ENCODE measurements around the gene HIVEP3.

The HIVEP3 gene

DNA sequence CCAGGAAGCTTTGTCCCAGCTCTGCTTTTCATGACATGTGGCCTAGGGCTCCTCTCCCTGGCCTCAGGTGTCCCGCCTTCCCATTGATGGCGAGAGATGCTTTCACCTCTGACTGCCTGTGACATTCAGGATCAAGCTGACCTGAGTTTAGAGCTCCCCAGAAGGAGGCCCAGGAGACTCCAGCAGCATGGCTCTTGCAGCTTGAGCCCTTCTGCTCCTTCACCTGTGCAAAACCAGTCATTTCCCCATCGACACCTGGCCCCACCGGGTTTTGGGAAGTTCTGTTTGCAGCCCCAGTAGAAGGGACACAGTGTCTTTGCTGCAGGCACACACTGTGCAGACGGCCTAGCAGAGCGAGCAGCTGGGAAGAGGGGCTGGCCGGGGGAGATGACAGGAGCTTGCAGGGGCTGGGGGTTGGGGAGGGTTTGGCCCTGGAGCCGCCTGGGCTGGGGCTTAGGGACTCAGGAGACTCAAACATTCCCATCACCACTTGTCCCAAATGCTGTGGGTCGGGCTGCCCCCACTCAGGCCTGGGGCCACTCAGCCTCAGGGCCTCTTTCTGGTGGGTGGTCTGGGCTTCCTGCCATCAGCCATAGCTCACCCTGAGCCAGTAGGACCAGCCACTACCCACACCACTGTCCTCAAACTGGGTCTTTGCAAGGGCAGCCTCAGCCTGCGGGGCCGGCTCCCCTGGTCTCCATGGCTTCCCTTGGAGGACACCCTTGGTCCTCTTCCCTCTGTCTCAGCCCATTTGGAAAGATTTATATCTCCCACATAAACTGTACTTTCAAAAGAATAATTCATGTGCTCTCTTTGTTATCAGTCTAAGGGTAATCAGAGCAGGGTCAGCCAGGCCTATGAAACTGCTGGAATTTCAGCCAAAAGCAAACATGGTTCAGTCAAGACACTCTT lies 430.4 kb downstream of the HIVEP3 start:
- DNase-seq: no peak

DNA sequence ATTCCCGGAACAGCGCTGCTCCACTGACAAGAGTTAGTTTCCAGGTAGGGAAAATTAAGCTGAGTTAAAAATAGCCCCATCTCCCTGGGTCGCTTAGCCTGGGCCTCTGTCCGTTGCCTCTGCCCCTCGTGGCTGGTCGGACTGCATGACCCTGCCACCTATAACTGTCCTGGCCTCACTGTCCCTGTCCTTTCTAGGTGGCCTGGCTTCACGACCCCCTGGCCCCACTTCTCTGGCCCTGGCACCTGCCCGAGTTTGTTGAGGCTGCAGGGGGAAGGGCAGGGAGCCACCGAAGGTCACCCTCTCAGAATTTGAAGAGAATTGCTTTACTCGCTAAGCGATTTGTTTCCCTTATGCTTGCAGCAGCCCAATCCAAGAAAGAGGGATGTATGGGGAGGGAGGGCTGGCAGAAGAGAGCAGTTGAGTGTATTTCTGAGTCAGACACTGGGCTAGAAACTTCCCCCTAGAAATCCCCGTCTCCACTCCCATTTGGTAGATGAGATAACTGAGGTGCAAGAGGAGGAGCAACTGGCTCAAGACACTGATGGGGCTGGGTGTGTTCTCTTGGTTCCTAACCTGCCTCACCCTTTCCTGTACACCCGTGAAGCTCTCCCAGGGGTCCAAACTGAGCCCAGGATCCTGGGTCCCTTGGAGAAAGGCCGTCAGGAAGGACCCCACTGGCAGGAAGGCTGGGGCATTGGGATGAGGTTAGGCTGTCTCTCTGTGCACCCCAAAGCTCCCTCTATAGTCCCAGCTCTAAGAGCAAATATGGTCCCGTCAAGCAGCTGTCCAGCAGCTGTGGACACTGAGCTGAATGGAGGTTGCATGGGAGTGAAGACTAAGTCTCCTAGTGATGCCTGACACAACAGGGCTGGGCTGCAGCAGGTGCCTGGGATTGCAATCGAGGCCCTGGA lies 431.3 kb downstream of the HIVEP3 start:
- DNase-seq: no peak

DNA sequence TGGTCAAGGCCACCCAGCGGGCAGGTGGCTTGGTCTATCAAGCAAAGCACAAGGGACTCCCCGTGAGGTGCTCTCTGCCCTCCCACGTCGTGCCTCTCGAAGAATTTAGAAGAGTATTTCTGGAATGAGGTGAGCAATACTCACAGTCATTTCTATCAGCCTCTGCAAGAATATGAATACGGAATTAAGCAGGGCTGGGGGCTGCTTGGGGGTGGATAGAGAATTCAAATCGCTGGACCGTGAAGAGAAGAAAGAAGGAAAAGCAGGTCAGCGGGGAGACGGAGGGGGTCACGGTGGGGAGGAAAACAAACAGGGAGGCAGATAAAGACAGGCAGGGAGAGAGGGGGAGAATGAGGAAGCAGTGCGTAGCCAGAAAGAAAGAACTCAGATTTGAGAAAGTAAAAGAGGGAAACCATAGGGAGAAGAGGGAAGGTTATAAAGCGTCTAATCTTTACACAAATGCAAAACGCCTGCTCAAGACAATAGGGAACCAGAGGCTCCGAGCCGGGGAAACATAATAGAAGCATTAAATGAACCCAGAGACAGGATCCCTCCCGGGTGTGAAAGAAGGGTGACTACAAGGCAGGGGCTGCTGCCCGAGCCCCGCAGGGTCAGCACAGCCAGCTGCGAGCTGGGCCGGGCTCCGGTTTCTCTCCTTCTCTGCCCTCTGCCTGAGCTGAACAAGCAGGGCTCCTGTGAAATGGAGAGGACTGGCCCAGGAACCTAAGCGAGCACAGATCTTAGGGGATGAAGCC lies 432.2 kb downstream of the HIVEP3 start:
- no peak for DNase-seq

DNA sequence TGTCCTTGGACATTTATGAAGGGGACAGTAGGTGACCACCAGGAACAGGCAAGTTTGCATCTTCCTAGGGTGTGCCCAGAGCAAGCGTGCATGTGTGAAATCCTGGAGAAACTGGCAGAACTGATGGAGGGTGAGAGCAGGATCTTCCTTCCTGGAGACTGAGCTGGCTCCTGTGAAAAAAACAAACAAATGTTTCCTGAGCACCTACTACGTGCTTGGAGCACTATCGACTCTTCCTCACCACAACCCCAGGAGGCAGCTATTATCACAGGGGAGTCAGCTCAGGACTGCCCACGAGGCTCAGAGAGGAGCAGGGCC lies 432.7 kb downstream of the HIVEP3 start:
- DNase-seq: no peak

DNA sequence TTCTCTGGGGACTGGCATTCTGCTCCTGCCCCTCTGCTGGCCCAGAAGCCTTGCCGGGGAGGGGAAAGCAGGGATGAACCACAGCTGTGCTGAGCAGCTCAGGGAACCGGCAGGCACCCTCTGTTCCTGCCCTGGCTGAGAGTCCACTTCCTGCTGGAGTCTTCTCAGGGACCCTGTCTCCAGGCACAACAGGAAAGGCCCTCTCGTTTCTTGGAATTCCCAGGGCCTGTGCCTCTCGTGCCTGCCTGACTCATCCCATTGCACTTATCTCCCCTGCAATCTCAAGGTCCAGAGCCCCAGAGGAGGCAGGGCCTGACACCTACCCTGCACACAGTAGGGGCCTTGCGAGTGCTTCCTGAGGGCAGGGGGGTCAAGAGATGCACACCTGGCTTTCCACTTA lies 433.1 kb downstream of the HIVEP3 start:
- DNase-seq: no peak

DNA sequence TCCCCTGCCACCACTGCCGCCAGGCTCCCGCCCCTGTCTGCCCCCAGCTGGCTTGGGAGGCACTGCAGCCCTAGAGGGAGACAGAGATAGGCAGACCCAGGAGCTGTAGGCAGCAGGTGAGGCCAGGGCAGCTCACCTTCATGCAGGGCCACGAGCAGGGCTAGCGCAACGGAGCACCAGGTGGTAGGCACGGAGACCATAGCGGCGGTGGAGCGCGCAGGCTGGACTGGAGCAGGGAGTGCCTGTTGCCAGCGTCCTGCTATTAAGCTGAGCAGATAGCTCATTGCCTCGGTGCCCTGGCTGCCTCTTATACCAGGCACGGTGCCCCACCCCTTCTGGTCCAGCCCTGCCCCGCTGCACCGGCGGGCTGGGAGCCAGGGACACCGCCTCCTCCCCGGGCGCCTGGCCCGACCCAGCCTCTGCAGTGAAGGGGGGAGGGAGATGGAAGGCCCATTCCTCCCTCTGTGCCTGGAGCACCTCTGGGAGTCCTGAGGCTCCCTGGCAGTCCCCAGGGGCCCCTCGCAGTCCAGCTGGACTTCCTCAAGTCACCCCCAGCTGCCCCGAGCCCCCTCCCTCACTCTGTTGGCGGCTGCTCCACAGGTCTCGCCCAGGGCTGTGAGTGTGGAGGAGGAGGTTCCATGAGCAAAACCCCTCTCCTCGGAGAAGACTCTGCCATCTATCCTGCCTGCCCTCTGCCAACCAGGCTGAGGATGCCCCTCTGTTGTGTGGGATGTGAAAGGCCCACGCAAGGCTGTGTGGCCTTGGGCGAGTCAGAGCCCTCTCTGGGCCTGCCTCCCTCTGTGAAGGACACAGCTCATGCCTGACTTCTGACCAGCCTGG lies 434.1 kb downstream of the HIVEP3 start, which contains the start of gene EDN2:
Gene EDN2 (minus strand): TSS at position 282 of the 840 bp plus-strand sequence. CDS start 82 bp downstream, at position 200.
- DNase-seq: no peak

DNA sequence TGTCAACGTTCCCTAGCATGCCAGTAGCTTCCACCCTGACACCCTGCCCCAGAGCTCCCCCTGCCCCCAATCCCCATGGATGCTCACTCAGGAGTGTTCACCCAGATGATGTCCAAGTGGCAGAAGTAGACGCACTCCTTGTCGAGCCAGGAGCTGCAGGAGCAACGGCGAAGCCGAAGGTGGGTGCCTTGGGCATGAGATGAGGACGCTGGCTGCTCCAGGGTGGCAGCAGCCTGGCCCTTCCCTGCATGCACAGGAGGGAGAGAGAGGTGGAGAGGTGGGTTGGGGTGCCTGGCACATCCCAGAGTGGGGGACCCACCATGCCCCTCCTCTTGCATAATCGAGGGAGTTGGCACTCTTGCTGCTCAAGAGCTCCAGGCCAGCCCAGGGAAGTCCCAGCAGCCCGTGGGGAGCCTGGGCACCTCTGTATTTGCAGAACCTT lies 434.7 kb downstream of the HIVEP3 start:
- DNase-seq: no peak

DNA sequence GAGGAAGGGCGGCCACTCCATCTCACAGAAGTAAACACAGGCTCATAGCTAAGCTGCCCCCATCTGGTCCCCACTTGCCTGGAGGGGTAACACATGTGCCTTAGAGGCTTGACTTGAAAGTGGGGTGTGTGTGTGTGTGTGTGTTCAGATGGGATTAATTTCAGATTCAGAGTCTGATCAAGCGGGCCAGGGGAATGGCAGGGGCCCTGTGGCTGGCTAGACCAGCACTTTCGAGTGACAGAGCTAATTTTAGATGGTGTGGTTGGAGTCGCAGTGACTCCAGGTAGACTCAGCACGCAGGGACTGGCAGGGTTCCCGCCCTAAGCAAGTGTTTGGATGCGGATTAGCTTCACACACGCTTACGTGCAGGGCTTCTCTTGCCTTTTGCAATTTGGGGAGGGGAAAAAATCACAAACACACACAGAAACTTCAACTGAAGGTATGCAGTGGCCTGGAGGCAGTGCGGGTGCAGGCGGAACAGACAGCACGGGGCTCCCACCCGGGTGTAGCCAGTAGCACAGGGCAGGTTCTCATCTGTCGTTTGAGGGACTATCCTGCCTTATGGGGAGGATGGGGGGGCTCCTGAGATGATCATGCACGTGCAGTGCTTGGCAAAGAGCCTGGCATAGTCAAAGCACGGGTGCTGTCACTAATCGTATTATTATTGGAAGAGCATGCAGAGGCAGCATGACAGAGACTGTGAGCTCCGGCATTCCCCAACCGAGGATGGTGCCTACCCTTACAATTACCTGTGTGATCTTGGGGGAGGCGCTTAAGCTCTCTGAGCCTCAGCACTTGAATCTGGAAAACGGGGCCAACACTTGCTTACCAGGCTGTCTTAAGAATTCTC lies 435.5 kb downstream of the HIVEP3 start:
- DNase-seq: no peak

DNA sequence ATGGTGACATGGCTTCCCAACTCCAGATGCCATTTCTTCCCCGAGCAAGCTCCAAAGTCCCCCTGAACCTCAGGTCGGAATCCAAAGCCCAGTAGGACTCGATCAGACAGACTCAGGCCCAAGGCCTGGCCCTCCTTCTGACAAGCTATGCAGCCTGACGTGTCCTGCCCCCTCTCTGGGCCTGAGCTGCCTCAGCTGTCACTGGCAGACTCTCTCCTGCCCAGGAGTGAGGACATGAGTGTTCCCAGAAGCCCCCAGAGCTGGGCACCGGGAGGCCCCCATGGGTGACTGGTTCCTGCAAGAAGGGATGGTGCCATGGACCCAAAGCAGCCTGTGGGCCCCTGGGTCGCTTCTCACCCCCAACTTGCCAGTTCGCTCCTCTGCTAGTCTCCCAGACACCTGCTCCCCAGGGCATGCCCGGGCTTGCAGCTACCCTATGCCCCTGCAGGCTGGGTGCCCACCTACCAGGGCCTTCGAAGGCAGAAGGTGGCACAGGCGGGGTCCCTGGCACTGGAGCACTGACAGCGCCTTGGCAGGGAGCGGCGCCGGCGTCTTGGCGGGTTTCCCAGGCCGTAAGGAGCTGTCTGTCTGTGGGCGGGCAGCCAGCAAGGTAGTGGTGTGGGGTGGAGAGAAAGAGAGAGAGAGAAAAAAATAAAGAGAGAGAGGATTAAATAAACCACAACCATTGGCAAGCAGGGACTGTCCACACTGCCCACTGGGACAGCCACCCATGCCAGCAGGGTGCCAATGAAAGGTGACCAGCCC lies 436.5 kb downstream of the HIVEP3 start:
- no peak for DNase-seq

DNA sequence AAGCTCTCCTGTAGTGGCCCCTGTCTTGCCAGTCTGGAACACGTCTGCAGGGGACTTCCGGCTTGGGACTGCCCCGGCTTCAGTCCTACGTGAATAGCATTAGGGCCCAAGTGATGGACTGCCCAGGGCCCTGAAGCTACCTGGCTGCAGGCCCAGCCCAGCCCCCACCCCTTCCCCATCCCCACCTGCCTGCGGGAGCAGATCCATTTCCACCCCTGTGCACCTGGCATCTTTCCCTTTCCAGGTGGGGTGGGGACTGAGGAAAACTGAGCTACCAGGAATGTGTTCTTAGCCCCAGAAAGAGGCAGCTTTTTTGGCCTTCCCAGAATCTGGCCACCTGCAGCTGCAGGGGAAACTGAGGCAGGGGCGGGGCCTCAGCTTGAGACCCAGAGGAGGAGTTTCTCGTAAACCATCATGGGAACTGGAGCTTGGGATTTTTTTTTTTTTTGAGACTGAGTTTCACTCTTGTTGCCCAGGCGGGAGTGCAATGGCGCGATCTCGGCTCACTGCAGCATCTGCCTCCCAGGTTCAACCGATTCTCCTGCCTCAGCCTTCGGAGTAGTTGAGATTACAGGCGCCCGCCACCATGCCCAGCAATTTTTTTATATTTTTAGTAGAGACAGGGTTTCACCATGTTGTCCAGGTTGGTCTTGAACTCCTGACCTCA lies 437.5 kb downstream of the HIVEP3 start:
- no peak for DNase-seq

DNA sequence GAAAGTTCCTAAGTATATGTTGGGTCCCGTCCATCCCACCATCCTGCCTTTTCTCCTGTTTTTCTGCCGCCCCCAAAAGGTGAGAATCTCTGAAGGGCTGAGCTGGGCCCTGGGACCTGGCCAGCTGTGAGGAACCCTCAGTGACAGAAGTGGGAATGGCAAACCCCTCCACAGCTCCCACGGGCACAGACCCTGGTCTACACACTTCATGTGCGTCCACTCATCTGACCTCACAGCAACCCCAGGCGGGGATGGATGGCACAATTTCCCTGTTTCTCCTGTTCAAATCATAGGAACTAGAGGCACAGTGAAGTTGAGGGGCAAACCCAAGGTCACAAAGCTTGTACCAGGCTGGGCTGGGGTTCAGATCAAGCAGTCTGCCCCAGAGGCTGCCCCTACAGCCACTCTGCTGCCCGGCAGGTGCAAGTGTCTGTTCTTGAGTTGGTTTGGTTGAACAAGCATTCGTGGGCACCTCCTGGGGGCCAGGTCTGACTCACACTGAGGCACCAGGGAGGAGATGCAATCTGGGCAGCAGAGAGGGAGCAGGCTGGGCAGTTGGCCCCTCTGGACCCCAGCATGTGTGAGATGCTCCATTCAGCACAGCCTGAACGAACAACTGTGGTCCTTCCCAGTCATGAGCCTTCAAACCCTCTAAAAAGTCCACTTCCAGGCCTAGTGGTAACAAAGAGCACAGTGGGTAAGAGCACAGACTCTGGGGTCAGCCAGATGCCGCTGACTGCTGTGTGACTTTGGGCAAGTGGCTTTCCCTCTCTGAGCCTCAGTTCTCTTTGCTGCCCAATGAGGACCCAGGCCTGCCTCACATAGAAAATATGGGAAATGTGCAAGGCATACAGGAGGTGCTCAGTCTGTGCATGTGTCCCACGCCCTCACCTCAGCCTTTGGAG lies 438.3 kb downstream of the HIVEP3 start:
- no peak for DNase-seq

DNA sequence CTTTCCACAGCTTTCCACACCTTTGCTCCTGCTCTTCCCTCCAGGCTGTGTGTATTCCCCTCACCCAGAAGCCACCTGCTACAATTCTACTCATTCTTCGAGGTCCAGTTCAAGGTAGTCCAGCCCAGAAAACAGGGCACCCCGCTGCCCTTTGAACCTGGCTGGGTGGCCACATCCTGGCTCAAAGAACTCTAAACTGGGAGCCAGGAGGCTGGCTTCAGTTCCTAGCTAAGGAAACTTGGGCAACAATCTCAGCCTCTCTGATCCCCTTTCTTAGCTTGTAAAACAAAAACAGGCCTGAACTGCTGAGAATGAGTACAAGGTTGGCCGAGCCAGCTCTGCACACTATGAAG lies 438.9 kb downstream of the HIVEP3 start:
- DNase-seq: no peak

DNA sequence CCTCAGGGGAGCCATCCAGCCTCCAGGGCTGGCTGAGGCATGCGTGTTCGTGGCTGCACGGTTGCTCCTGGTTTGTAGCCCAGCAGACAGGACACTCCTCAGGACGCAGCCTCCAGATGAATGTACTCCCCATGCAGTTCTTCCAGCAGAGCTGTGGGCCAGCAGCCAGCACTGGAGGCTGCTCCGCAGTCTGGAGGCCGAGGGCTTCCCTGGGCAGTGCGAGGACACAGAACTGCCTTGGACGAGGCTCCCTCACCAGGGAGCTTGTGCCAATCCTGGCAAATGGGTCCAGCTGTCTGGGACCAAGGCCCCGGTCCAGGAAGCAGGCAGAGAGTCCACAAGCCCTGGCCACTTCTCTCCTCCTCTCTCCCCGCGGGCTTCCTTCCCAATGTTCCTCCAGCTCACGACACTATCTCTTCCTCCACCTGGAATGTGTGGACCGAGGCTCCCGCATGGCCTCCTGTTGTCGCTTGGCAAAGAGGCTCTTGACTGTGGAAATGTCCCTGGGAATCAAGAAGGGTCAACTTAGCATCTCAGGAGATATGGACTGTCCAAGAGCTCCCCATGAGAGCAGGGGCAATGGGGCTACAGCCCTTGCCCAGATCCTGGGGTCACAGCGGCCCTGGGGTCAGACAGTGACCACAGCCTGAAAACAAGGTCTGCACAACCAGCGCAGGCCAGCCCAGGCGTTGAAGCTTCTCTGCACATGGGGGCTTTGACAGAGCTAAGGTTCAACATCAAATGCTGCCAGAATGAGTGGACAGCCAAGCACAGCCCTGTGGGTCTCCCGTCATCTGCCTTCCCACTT lies 439.5 kb downstream of the HIVEP3 start:
- no peak for DNase-seq

DNA sequence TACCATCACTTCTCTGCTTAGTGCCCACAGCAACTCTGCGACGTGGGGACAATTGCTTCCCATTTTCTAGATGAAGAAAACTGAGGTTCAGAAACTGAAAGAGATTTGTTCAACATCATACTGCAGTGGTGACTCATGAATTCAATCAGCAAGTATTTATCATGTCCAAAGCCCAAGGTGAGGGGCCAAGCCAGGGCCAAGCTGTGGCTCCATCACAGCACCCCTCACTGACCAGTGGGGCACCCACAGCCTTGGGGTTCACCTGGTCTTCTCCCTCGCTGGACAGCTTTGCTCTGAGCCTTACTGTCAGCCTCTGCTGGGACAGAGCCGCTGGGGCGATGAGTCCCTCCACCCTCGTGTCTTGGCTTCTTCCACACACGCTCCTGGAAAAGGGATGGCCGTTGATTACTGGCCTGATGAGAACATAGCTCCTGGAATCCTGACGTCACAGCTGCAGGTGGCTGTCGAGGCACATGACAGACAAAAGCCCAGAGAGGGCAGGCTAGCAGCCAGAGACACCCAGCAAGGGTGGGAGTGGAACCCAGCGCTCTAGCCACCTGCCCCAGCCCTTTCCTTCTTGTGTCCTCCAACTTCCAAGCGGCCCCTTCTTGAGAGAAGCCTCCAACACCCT lies 440.5 kb downstream of the HIVEP3 start:
- no peak for DNase-seq

DNA sequence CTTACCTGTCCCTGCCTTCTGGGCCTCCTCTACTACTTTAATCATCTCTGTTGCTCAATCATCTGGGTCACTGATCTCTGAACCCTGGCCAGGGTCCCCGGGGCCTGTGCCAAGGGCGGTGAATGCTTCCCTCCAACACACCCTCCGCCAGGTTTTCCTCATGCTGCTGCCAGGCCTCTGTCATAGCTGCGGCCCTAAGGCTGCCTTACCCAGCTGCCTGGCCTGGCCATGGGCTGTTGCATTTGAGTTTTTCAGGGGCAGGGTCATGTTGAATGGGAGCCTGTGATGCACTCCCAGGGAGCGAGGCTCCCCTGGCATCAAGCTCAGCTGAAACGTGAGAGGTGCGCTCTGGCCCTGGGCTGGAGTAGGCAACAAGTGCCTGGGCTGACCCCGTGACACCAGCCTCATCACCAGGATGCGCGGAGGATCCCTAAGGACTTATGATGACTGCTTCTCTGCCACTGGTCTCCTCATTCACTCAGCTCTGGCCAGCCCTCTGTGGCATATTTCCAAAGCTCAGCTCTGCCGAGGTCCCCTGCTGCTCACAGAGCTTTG lies 441.8 kb downstream of the HIVEP3 start:
- DNase-seq: no peak

DNA sequence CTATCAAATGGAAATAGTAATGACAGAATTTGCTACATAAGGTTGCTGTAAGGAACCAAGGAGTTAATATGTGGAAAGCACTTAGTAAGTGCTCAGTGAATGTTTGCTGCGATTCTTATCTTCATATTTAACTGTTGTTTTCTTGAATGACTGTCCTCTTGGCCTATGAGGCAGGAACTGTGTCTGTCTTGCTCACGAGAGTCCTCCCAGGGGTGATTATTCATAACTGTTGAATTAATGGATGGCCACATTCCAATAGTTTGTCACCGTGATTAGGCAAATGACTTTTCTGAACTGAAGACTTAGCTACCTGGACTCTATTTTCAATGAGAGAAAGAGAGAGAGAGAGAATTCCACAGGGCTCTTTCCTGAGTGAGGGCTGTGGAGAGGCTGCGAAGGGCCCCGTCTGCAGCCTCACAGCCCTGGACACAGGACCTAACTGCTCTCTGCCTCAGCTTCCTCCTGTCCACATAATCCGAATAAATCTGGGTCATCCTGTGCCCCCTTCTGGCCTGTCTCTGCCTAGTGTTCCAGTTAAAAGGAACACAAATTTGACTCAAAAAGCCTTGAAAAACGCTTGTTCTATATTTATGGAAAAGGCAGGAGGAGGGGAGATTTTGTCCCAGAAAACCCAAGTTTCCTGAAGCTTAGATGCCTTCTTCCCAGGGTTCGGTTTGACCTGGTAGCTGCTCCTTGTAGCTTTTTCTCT lies 442.7 kb downstream of the HIVEP3 start:
- no peak for DNase-seq

Measured in SIG-M5 (cell line).